IMR-90 (cell line): ENCODE measurements around the gene RGMB.

Source experiments
- CEBPB ChIP-seq: IDR thresholded peaks from 2 replicates; pipeline ENCODE4 v1.6.1; 2012; ENCODE audit warnings: low read depth, low read length, improper control_type of control experiment
- CHD1 ChIP-seq: IDR thresholded peaks from 2 replicates; pipeline ENCODE4 v1.6.1; 2012; ENCODE audit warnings: low read depth, low read length, improper control_type of control experiment
- RAD21 ChIP-seq: IDR thresholded peaks from 2 replicates; pipeline ENCODE4 v1.6.1; 2012; ENCODE audit warnings: low read length, improper control_type of control experiment
- RCOR1 ChIP-seq: IDR thresholded peaks from 2 replicates; pipeline ENCODE4 v1.6.1; 2012; ENCODE audit warnings: mild to moderate bottlenecking, low read length, improper control_type of control experiment; ENCODE audit not compliant: insufficient replicate concordance
- TF ChIP-seq, protein P1 (sequence below): conservative IDR thresholded peaks from 2 replicates; pipeline ENCODE4 v1.5.1; 2012; ENCODE audit warnings: mild to moderate bottlenecking, low read depth, low read length, improper control_type of control experiment

- no peak for TF ChIP-seq RCOR1
- TF ChIP-seq, protein P1, sequence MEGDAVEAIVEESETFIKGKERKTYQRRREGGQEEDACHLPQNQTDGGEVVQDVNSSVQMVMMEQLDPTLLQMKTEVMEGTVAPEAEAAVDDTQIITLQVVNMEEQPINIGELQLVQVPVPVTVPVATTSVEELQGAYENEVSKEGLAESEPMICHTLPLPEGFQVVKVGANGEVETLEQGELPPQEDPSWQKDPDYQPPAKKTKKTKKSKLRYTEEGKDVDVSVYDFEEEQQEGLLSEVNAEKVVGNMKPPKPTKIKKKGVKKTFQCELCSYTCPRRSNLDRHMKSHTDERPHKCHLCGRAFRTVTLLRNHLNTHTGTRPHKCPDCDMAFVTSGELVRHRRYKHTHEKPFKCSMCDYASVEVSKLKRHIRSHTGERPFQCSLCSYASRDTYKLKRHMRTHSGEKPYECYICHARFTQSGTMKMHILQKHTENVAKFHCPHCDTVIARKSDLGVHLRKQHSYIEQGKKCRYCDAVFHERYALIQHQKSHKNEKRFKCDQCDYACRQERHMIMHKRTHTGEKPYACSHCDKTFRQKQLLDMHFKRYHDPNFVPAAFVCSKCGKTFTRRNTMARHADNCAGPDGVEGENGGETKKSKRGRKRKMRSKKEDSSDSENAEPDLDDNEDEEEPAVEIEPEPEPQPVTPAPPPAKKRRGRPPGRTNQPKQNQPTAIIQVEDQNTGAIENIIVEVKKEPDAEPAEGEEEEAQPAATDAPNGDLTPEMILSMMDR: no peak
- no peak for TF ChIP-seq CHD1
- no peak for TF ChIP-seq RAD21
- peak; percentile 91 for TF ChIP-seq CEBPB
Observed at GRCh38 chr5:98735806-98736507, 37.5 kb upstream of the RGMB start.
